ENCODE results near the gene DHDH.

Gene DHDH

DNA sequence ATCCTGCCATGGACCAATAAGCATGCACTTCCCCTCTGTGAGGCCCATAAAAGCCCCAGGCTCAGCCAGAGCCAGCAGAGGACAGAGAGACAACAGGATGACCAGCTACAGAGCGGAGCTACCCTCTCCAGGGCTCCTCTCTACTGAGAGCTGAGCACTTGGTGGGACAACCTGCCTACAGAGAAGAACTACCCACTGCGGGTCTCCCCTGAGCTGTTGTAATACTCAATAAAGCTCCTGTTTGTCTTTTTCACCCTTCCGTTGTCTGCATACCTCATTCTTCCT, 13.7 kb downstream of the DHDH start:
- FAIRE-seq, result no peak
- no peak for DNase-seq (ENCODE audit: low spot score)

DNA sequence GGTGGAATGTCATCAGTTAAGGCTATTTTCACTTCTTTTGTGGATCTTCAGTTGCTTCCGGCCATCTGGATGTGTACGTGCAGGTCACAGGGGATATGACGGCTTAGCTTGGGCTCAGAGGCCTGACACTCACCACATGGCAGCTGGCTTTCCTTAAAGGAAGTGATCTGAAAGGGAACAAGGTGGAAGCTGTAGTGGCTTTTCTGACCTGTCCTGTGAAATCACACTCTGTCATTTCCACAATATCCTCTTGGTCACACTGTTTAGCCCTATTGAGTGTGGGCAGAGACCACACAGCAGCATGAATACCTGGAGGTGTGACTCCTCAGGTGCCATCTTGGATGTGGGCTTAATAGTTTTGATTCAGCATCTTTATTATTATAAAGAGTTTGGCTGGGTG, 16.7 kb downstream of the DHDH start:
- DNase-seq (ENCODE audit: low spot score) (no peak), FAIRE-seq (no peak)

DNA sequence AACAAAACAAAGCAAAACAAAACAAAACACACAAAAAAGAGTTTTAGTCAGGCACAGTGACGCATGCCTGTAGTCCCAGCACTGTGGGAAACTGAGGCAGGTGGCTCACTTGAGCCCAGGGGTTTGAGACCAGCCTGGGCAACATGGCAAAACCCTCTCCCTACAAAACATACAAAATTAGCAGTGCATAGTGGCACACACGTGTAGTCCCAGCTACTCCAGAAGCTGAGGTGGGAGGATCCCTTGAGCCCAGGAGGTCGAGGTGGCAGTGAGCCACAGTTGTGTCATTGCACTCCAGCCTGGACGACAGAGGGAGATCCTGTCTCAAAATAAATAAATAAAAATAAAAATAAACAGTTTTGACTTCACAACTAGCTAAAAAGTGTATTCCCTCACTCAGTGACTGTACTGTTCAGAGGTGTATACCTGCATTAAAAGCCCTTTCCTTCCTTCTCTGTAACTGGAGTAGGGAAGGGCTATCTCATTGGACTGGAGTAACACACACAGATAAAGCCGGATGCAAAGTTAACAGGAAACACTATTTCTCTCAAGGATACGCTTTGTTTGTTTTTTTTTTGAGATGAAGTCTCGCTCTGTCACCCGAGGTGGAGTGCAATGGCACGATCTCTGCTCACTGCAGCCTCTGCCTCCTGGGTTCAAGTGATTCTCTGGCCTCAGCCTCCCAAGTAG, 17.5 kb downstream of the DHDH start:
- no peak for FAIRE-seq

DNA sequence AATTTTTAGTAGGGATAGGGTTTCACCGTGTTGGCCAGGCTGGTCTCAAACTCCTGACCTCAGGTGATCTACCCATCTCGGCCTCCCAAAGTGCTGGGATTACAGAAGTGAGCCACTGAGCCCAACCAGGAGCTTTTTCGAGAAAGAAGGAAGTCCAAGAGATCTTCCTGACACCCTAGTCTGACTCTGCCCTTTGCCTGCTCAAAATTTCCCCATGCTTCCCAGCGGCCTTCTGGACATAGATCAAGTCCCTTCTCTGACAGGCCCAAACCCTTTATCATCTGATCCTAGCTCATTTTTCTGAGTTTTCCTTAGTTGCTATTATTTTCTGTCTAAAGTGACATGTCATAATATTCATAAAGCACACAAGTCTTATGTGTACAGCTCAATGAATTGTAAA, 19.6 kb downstream of the DHDH start:
- FAIRE-seq (no peak), DNase-seq (ENCODE audit: low spot score) (no peak)

More for the DNA sequence above, 17.5 kb downstream of the DHDH start:
- no peak for DNase-seq (ENCODE audit: low spot score)

DNA sequence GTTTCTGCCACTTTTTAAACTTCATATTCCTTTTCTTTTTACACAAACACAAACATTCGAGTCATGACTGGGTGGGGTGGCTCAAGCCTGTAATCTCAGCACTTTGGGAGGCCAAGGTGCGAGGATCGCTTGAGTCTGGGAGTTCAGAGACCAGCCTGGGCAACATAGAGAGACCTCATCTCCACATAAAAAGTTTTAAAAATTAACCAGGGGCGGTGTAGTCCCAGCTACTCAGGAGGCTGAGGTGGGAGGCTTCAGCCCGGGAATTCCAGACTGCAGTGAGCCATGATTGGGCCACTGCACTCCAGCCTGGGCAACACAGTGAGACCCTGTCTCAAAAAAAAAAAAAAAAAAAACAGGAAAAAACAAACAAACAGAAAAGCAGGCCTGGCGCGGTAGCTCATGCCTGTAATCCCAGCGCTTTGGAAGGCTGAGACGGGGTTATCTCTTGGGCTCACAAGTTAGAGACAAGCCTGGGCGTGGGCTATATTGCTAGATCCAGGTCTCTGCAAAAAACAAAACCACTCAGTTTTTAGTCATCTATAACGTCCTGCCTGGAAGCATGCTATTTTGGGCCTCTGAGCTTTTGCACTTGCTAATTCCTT, 20.6 kb downstream of the DHDH start:
- no peak for DNase-seq (ENCODE audit: low spot score)

DNA sequence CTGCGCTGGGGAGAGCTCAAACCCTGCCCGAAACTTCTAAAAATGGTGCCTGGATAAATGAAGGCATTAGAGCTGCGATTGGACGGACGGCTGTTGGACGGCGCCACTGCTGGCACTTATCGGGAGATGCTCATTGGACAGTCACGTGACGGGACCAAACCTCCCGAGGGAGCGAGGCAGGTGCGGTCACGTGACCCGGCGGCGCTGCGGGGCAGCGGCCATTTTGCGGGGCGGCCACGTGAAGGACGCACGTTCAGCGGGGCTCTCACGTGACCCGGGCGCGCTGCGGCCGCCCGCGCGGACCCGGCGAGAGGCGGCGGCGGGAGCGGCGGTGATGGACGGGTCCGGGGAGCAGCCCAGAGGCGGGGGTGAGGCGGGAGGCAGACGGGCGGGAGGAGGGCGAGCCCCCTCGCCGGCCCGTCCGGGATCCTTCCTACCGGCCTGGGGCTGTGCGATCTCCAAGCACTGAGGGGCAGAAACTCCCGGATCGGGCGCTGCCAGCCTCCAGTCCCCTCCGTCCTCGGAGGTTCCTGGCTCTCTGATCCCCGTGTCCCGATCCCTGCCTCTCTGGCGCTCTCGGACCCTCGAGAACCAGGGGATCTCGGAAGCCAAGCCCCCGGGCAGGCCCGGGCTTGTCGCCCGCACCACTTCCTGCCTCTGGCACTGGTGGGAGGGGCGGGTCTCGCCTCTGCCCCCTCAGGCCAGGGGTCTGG, 21.3 kb downstream of the DHDH start, which contains the start of gene BAX:
Gene BAX, plus strand, starts transcription at position 281 of the 713 bp plus-strand sequence. Its CDS starts 54 bp downstream, at position 335.
- FAIRE-seq, result no peak

More for the DNA sequence above, 20.6 kb downstream of the DHDH start:
- FAIRE-seq, result no peak

DNA sequence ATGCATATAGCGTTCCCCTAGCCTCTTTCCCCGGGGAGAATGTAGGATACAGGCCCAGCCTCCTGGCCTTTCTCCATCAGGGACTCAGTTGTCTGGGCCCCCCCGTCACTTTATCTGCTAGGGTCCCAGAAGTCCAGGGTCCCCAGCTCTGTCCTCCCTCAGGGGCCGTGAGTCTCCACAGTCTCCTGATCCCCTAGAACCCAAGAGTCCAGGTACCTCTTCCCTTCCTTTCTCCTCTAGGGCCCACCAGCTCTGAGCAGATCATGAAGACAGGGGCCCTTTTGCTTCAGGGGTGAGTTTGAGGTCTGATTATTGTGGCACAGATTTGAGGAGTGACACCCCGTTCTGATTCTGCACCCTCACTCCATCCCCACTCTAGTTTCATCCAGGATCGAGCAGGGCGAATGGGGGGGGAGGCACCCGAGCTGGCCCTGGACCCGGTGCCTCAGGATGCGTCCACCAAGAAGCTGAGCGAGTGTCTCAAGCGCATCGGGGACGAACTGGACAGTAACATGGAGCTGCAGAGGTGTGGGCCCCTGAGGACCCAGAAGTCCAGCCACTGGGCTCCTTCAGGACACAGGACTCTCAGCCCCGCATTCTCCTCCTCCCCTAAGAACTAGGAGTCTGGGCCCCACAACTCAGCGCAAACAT, 21.9 kb downstream of the DHDH start:
- DNase-seq (ENCODE audit: low spot score) (no peak), FAIRE-seq (no peak)

More for the DNA sequence above, 21.3 kb downstream of the DHDH start, which contains the start of gene BAX:
- peak; percentile 85 for DNase-seq (ENCODE audit: low spot score)

DNA sequence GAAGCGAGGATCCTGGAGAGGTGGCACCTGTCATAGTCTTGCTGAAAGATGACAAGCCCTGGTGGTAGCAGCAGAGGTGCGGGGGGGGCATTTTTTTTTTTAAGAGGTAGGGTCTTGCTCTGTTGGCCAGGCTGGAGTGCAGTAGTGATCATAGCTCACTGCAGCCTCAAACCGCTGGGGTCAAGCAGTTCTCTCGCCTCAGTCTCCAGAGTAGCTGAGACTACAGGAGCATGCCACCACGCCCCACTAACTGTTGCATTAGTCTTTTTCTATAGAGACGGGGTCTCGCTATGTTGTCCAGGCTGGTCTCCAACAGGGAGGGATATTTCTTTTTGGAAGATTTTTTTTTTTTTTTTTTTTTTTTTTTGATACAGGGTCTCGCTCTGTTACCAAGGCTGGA, 24.5 kb downstream of the DHDH start:
- FAIRE-seq, result no peak
- DNase-seq (ENCODE audit: low spot score), result no peak

DNA sequence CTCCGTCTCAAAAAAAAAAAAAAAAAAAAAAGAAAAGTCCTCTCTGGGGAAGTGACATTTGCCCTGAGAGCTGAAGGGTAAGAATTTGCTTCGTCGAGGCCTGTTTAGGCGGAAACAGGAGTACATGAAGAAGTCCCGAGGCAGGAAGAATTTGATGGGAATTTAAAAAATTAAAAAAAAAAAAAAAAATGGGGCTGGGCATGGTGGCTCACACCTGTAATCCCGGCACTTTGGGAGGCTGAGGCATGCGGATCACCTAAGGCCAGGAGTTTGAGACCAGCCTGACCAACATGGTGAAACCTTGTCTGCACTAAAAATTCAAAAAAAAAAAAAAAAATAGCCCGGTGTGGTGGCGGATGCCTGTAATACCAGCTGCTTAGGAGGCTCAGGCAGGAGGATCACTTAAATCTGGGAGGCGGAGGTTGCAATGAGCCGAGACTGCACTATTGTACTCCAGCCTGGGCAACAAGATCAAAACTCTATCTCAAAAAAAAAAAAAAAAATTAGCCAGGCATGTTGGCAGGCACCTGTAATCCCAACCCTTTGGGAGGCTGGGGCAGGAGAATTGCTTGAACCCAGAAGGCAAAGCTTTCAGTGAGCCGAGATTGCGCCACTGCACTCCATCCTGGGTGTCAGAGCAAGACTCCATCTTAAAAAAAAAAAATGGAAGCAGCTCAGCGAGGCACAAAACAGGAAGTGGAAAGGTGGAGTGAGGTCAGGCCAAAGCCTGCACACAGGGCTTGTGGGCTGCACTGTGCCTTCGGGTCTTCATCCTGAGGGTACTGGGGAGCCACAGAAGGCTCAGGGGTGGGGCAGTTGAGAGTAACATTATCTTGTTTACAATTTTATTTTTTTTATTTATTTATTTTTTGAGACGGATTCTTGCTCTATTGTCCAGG, 26.1 kb downstream of the DHDH start:
- FAIRE-seq, result no peak
- DNase-seq (ENCODE audit: low spot score), result no peak

DNA sequence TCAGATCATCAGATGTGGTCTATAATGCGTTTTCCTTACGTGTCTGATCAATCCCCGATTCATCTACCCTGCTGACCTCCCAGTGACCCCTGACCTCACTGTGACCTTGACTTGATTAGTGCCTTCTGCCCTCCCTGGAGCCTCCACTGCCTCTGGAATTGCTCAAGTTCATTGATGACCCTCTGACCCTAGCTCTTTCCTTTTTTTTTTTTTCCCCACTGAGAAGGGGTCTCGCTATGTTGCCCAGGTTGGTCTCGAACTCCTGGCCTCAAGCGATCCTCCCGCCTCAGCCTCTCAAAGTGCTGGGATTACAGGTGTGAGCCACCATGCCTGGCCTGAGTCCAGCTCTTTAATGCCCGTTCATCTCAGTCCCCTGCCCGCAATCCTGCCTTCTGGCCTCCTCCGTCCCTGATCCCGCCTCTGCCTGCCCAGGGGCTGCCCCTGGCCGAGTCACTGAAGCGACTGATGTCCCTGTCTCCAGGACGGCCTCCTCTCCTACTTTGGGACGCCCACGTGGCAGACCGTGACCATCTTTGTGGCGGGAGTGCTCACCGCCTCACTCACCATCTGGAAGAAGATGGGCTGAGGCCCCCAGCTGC, 27.7 kb downstream of the DHDH start:
- no peak for FAIRE-seq
- DNase-seq (ENCODE audit: low spot score), result peak; percentile 30

DNA sequence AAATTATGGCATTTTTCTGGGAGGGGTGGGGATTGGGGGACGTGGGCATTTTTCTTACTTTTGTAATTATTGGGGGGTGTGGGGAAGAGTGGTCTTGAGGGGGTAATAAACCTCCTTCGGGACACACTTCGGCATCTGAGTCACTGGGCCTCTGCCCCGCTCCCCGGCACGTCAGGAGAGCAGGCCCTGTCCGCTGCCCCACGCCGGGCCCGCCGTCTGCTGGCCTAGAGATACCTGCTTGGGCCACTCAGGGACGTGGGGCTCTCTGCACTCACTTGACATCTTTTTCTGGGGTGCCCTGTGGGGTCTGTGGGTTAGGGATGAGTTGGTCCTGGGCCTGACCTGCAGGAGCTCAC, 28.2 kb downstream of the DHDH start:
- FAIRE-seq, result no peak
- no peak for DNase-seq (ENCODE audit: low spot score)

DNA sequence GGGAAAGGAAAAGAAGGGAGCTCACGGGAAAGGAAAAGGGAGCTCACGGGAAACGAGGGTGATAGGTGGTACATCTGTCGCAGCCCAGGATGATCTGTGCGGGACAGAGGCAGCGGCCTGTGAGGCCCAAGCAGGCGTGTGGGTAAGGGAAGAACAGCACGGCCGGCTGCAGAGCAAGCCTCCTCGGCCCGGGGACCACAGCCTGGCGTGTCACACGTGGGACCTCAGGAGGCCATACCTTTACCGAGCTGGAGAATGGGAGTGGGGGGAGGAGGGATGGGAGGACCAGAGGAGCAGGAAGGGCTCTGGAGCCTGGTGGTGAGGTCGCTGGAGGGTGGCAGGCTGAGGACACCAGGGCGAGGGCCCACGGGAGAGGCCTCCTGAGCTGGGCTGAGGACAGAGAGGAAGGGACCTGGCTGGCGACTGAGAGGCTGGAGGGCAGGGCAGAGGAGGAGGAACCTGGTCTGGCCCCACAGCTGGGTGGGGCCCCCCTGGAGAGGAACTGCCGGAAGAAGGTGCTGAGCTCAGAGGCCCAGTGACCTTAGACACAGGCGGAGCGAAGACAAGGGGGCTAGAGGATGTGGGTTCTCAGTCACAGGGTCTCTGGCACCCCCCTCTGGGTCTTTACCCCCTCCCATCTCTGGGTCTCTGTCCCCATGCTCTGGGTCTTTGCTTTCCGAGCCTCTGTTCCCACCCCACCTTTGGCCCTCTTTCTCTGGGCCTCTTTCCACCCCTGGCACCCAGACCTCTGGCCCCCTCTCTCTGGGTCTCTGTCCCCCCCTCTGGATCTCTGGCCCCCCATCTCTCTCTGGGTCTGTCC, 28.7 kb downstream of the DHDH start:
- DNase-seq (ENCODE audit: low spot score) (peak; percentile 80), FAIRE-seq (peak; percentile 62)

DNA sequence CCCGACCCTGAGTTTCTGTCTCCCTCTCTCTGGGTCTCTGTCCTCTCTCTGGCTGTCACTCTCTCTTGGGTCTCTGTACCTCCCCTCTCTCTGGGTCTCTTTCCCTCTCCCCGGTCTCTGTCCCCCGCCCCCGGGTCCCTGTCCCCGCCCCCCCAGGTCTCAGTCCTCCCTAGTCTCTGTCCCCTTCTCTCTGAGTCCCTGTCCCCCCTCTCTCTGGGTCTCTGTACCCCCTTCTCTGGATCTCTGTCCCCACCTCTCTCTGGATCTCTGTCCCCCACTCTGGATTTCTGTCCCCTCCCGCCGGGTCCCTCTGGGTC, 29.3 kb downstream of the DHDH start:
- FAIRE-seq (no peak), DNase-seq (ENCODE audit: low spot score) (no peak)

DNA sequence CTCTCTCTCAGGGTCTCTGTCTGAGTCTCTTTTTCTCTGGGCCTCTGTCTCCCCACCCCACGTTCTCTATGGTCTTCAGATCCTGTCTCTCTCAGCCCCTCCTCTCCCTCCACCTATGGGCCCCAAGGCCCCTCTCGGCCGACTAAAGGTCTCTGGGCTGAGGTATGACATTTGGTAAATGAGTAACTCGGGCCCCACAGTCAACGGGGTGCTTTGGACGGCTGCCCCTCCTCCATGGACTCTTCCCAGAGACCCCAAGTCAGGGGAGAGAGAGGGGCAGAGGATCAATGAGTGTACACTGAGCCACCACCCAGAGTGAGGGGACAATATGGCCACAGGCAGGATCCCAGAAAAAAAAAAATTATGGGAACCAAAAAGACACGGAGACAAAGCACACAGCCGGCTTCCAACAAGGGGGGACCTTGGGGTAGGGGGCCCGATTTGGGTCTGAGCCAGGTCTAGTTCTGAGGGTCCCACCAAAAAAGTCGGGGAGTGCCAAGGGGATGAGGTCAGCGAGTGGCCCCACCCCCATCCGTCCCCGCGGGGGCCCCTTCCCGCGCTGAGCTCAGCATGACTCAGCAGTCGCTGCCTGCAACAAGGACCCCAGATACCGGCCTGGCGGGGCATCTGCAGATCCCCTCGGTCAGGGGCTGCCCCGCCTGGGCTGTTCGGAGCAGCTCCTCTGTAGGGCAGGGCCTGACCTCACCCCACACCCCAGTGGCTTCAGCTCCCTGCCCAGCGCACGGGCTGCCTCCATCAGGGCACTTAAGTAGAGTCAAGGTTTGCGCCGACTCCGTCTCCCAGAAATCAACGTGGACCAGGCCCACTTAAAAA, 30.1 kb downstream of the DHDH start:
- DNase-seq (ENCODE audit: low spot score), result peak; percentile 82
- peak; percentile 4 for FAIRE-seq

DNA sequence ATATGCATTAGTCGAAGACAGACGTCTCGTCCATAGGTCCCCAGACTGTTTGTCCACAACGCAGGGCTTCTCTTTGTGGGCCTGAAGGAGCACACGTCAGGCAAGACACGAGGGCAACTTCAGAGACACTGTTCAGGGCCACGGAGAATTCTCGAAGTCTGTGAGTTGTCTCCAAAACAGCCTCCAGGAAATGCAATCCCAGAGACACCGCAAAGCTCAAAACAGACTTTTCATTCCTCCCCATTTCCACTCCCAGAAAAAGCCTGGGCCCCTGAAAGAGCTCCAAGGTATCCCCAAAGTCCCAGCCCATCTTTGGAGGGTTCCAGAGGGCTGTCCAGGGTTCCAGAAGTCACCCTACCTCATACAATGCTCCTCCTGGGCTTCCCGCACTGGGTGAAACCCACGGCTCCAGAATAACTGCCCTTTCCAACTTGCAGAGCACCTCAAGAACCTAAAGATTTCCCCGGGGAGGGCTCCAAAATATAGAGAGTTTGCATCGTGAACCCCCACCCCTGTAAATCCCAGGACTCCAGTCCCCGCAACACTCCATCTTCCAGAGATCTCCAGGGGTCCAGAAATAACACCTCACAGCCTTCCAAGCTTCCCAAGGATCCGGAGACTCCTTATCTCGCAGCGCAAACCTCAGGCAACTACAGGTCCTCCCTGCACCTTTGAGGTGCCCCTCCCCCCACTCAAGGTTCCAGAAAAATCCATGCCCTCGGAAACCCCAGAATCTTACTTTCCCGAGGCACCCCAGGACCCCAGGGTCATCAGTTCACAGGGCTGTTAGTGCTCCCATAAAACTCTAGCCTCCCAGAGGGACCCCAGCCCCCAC, 30.9 kb downstream of the DHDH start:
- FAIRE-seq (no peak), DNase-seq (ENCODE audit: low spot score) (no peak)

DNA sequence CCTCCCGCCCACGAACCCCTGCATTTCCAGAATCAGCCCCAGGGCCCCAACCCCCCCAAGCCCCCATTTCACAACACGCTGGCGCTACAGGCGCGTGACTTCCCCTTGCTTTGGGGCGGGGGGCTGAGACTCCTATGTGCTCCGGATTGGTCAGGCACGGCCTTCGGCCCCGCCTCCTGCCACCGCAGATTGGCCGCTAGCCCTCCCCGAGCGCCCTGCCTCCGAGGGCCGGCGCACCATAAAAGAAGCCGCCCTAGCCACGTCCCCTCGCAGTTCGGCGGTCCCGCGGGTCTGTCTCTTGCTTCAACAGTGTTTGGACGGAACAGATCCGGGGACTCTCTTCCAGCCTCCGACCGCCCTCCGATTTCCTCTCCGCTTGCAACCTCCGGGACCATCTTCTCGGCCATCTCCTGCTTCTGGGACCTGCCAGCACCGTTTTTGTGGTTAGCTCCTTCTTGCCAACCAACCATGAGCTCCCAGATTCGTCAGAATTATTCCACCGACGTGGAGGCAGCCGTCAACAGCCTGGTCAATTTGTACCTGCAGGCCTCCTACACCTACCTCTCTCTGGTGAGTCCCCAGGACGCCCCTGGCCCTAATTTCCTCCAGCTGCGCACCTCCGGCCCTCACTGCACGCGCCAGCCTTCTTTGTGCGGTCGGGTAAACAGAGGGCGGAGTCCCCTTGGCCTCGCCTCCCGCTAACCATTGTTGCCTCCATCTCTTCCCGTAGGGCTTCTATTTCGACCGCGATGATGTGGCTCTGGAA, 31.7 kb downstream of the DHDH start, which contains the start of gene FTL:
Gene FTL, plus strand, starts transcription at position 270 of the 766 bp plus-strand sequence. Its CDS starts 199 bp downstream, at position 469.
- FAIRE-seq, result peak; percentile 7
- peak; percentile 86 for DNase-seq (ENCODE audit: low spot score)

DNA sequence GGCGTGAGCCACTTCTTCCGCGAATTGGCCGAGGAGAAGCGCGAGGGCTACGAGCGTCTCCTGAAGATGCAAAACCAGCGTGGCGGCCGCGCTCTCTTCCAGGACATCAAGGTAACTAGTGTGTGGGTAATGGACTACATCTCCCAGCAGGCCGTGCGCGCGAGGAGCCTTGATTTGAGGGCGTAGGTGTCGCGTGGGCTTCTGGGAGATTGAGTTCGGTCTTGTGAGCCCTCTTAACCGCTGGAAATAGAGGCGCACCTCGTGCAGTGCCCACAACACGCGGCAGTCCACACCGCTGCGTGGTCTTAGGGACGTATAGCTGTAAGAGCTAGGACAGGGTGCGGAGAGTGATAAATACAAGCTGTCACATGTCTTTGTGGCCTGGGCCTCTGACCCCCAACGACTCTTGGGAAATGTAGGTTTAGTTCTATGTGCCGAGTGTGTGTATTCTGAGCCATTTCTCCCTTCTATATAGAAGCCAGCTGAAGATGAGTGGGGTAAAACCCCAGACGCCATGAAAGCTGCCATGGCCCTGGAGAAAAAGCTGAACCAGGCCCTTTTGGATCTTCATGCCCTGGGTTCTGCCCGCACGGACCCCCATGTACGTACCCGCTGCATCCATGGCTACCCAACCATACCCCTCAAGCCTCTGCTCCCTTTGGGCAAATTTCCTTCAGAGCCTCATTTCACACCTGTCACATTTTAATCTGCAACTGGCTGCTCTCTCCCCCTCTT, 32.5 kb downstream of the DHDH start:
- DNase-seq (ENCODE audit: low spot score) (peak; percentile 50), FAIRE-seq (no peak)

All from RCC 7860 (cell line).